GM15510 (cell line): ENCODE measurements around the gene AP2A1.

Experiments used
- POLR2A ChIP-seq: IDR thresholded peaks from 3 replicates; pipeline ENCODE4 v1.6.1; 2011; ENCODE audit warnings: borderline replicate concordance; ENCODE audit not compliant: insufficient read length; ENCODE audit errors: extremely low read depth

Gene AP2A1

GRCh38 chr19:49835562-49835961 is 68.8 kb downstream of the AP2A1 start:
- TF ChIP-seq POLR2A, result no peak

DNA sequence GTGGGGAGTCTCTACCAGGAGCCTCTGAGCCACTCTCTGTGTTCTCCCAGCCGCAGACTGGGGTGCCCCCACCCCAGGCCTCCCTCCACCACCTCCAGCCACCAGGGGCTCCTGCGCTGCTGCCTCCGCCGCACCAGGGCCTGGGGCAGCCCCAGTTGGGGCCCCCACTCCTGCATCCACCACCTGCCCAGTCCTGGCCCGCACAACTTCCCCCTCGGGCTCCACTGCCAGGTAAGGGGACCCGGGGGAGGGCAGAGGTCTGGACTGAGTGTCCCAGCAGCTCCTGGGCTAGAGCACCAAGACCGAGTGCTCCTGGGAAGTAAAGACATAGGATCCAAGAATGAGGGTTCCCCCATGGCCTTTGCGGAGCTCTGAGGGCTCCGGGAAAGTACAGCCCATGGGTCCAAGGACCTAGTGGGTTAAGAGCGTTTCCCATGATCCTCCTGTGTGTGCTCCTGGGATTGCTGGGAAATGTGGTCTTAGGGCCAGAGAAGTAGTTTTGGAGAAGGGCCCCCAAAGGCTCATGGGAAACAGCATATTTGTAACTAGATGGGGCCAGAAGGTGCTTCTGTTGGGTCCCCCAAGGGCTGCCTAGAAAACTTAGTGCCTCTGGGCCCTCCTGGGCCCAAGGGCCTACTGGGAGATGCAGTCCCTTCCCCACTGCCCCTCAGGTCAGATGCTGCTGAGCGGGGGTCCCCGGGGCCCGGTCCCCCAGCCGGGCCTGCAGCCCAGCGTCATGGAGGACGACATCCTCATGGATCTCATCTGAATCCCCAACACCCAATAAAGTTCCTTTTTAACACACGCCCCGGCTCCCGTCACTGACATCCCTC is 69.6 kb downstream of the AP2A1 start:
- TF ChIP-seq POLR2A, result no peak

DNA sequence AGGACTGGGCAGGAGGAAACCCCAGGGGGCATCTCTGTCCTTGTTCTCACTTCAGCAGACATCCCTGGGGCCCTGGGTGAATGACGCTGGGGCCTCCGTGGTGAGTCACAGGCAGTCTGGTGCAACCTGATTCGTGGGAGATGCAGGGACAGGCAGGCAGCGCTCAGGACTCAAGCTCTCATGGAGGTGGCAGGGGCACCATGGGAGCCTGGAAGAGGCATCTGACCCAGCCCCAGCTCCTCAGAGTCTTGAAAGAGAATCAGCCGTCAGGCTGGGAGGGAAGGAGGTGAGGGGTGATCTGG is 70.2 kb downstream of the AP2A1 start:
- TF ChIP-seq POLR2A, result no peak

DNA sequence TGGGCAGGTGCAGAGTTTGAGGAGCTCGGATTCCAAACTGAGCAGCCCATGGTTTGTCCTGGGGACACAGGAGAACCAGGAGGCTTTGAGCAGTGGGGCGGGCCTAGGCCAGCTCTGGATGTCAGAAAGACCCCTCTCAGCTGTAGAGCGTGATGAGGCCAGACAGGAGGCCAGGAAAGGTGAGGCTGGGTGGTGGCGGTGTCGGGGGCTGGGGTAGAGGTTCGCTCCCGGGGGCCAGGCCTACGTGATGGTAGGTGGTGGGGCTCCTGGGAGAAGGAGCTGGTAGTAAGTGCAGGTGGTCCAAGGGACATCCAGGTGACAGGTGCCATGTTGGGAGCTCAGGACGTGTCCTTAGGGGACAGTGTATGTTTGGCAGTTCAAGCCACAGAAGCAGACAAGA is 70.6 kb downstream of the AP2A1 start:
- no peak for TF ChIP-seq POLR2A

GRCh38 chr19:49838885-49839588 is 72.2 kb downstream of the AP2A1 start:
- no peak for TF ChIP-seq POLR2A

GRCh38 chr19:49839713-49840112 is 72.9 kb downstream of the AP2A1 start:
- TF ChIP-seq POLR2A, result no peak

DNA sequence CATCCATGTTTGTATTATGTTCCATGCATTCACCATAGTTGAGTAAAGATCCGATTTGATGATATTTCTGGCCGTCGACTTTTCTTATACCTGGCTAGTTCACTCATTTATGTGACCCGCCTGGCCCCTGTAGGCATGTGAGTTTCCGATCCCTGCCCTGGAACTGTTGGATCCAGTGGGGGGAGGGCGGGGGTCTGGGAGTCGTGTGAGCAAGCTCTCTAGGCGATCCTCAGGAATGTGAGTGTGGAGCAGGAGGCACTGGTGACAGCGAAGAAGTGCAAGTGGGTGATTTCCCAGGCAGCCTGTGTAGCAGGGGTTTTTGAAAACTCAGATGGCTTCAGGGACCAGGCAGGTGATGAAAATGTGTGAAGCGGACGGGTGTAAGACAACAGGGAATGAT is 73.5 kb downstream of the AP2A1 start:
- no peak for TF ChIP-seq POLR2A

- no peak for TF ChIP-seq POLR2A
These were observed 74.0 kb downstream of the AP2A1 start for GRCh38 chr19:49840736-49841249.

- TF ChIP-seq POLR2A, result no peak
These were observed 76.5 kb downstream of the AP2A1 start for GRCh38 chr19:49843265-49843664.

DNA sequence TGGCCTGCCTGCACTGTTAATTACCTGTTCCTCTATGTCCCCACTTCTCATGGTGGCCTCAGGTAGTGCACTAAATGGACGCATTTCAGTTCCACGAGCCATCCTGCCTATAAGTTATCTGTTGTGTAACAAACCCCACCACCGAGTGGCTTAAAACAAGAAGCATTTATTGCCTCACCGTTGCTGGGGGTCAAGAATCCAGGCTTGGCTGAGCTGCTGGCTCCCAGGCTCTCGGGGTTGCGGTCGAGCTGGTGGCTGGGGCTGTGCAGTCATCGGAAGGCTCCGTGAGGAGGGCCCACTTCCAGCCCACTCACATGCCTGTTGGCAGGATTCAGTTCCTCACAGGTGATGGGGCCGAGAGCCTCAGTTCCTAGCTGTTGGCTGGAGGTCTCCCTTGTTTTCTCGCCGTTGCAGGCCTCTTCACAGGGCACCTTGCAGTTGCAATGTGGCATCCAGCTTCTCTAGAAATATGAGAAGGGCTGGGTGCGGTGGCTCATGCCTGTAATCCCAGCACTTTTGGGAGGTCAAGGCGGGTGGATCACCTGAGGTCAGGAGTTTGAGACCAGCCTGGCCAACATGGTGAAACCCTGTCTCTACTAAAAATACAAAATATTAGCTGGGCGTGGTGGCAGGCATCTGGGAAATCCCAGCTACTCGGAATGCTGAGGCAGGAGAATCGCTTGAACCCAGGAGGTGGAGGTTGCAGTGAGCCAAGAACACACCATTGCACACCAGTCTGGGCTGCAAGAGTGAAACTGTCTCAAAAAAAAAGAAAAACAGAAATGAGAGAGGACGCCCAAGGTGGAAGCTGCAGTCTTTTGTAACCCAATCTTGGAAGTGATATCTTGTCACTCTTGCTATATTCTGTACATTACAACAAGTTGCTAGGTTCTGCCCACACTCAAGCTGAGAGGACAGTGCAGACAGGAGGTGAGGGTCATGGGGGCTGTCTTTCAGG is 77.6 kb downstream of the AP2A1 start:
- TF ChIP-seq POLR2A, result no peak

- TF ChIP-seq POLR2A, result no peak
These were observed 78.6 kb downstream of the AP2A1 start for GRCh38 chr19:49845414-49845813.

DNA sequence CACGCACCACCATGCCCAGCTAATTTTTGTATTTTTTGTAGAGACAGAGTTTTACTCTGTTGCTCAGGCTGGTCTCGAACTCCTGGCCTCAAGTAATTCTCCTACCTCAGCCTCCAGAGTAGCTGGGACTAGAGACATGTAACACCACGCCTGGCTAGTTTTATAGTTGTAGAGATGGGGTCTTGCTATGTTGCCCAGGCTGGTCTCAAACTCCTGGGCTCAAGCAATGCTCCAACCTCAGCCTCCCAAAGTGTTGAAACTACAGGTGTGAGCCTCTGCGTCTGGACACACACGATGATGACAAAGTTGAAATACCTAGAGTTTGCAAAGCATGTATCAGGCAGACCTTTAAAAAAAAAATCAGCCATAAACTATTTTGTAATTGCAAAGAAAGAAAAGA is 79.6 kb downstream of the AP2A1 start:
- no peak for TF ChIP-seq POLR2A

- no peak for TF ChIP-seq POLR2A
These were observed 81.2 kb downstream of the AP2A1 start for GRCh38 chr19:49847731-49848696.

DNA sequence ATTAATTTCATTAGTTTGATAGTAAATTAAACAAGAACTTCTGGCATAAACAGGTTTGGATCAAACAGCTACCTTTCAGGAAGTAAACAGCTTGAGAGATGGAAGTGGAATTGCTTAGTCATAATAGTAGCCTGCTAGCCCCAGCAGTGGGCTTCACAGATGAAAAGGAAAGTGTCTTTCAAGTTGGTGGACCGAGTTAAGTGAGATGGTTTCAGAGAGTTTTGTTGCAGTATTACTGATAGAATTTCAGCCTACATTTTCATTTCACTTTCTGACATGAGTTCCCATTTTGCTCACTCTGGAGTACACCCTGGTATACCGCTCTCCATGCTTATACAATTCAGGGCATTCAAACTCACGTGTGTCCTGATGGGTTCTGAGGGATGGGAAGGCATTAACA is 82.1 kb downstream of the AP2A1 start:
- TF ChIP-seq POLR2A, result no peak

DNA sequence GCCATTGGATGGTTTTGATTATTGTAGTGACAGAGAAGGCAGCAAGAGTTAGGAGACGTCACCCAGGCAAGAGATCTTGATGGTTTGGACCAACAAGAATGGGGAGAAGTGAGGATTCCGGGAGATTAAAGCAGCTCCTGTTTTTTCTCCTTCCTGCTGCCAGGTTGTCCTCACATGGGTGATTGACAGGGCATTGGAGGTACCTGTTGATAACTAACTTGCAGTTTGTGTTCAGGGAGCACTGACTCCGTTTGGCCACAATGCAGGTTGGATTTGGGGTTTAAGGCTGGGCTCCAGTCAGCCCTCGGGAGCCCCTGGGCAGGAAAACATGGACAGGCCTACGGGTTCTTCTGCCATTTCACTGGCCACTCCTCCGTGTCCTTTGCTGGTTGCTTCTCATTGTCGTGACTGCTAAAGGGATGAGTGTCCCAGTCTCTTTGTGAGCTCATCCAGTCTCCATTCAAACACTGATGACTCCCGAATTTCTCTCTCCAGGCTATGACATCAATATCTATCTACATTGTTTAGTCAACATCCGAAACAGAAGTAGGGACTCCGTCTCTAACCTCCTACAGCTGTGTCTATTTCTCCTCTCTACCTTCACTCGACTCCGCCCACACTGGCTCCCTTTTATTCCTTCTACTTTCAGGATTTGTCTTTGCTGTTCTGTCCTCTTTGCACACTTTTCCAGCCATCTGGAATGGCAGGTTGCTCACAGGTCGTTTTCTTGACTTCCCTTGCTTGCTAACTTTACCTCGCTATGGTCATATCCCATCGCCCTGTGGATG is 82.8 kb downstream of the AP2A1 start:
- TF ChIP-seq POLR2A, result no peak
